Measurements from ENCODE around the gene CASP10. TPM values are rescaled to one million over a fixed set of nuclear protein-coding genes. Genes with fewer than 3 reads are reported as not detected.
A peak's percentile ranks its signal among the peaks of the same experiment; 100 is the strongest.

The CASP10 gene
- total RNA-seq, 1 donor from 2014 or later = 38.6 TPM

GRCh38 chr2:201218780-201219179 lies 35.8 kb downstream of the CASP10 start:
- H3K27me3 Mint-ChIP-seq (ENCODE audit: unreplicated experiment) = peaks cover 11% of the 10 kb centered on the region
- H3K9me3 Mint-ChIP-seq (ENCODE audit: unreplicated experiment) = no peaks in the 10 kb centered on the region
- peaks cover 12% of the 10 kb centered on the region for H3K36me3 Mint-ChIP-seq (ENCODE audit: low read depth, unreplicated experiment)
- H3K4me1 Mint-ChIP-seq (ENCODE audit: unreplicated experiment) = peaks cover 43% of the 10 kb centered on the region
- no peak for TF ChIP-seq CTCF (IDR thresholded peaks at IDR 0.05; ENCODE audit: unreplicated experiment)
- H3K4me3 Mint-ChIP-seq (ENCODE audit: unreplicated experiment) = peak overlapping the region; percentile 80
- peak overlapping the region; percentile 95 for H3K27ac Mint-ChIP-seq (ENCODE audit: unreplicated experiment)
- no peak for DNase-seq (ENCODE audit: low spot score)

GRCh38 chr2:201219328-201220096 lies 36.6 kb downstream of the CASP10 start:
- no peak for TF ChIP-seq CTCF (IDR thresholded peaks at IDR 0.05; ENCODE audit: unreplicated experiment)
- no peaks in the 10 kb centered on the region for H3K9me3 Mint-ChIP-seq (ENCODE audit: unreplicated experiment)

GRCh38 chr2:201220102-201220570 lies 37.2 kb downstream of the CASP10 start:
- Mint-ChIP-seq H3K27me3 (ENCODE audit: unreplicated experiment) (peaks cover 11% of the 10 kb centered on the region), H3K27ac (ENCODE audit: unreplicated experiment) (peak overlapping the region; percentile 95), H3K4me1 (ENCODE audit: unreplicated experiment) (peaks cover 42% of the 10 kb centered on the region), H3K36me3 (ENCODE audit: low read depth, unreplicated experiment) (peaks cover 12% of the 10 kb centered on the region), H3K4me3 (ENCODE audit: unreplicated experiment) (peak overlapping the region; percentile 53), H3K9me3 (ENCODE audit: unreplicated experiment) (no peaks in the 10 kb centered on the region)
- TF ChIP-seq CTCF (IDR thresholded peaks at IDR 0.05; ENCODE audit: unreplicated experiment) = no peak
- peak; percentile 18 for DNase-seq (ENCODE audit: low spot score)

More at GRCh38 chr2:201219328-201220096, 36.6 kb downstream of the CASP10 start:
- peak overlapping the region; percentile 10 for H3K4me3 Mint-ChIP-seq (ENCODE audit: unreplicated experiment)
- DNase-seq (ENCODE audit: low spot score) = no peak
- H3K27ac Mint-ChIP-seq (ENCODE audit: unreplicated experiment) = peak overlapping the region; percentile 95
- H3K27me3 Mint-ChIP-seq (ENCODE audit: unreplicated experiment) = peaks cover 11% of the 10 kb centered on the region
- H3K4me1 Mint-ChIP-seq (ENCODE audit: unreplicated experiment) = peaks cover 43% of the 10 kb centered on the region
- H3K36me3 Mint-ChIP-seq (ENCODE audit: low read depth, unreplicated experiment) = peaks cover 12% of the 10 kb centered on the region

GRCh38 chr2:201223089-201224073 lies 40.4 kb downstream of the CASP10 start:
- DNase-seq (ENCODE audit: low spot score) = no peak
- Mint-ChIP-seq H3K4me3 (ENCODE audit: unreplicated experiment) (no peak overlapping the region), H3K27ac (ENCODE audit: unreplicated experiment) (no peak overlapping the region), H3K27me3 (ENCODE audit: unreplicated experiment) (peaks cover 11% of the 10 kb centered on the region), H3K4me1 (ENCODE audit: unreplicated experiment) (peaks cover 38% of the 10 kb centered on the region), H3K36me3 (ENCODE audit: low read depth, unreplicated experiment) (peaks cover 8% of the 10 kb centered on the region), H3K9me3 (ENCODE audit: unreplicated experiment) (no peaks in the 10 kb centered on the region)
- no peak for TF ChIP-seq CTCF (IDR thresholded peaks at IDR 0.05; ENCODE audit: unreplicated experiment)

All from endothelial cell (in vitro differentiated cells).